ENCODE data around the gene RAB33B.
A peak's percentile ranks its signal among the peaks of the same experiment; 100 is the strongest.

The RAB33B gene

GRCh38 chr4:139488442-139488841 is 34.5 kb downstream of the RAB33B start:
- no peak for TF ChIP-seq CTCF (IDR thresholded peaks at IDR 0.05; ENCODE audit: control insufficient read depth, insufficient read depth, low read depth, low read length, missing control alignments)
- no peak overlapping the region for H3K4me3 ChIP-seq (ENCODE audit: control insufficient read depth, low read depth, low read length)
- DNase-seq (ENCODE audit: low read depth): no peak

- no peak overlapping the region for H3K4me3 ChIP-seq (ENCODE audit: control insufficient read depth, low read depth, low read length)
- no peak for DNase-seq (ENCODE audit: low read depth)
- no peak for TF ChIP-seq CTCF (IDR thresholded peaks at IDR 0.05; ENCODE audit: control insufficient read depth, insufficient read depth, low read depth, low read length, missing control alignments)
Measured at GRCh38 chr4:139489638-139490037, 35.7 kb downstream of the RAB33B start.

- no peak for DNase-seq (ENCODE audit: low read depth)
- no peak for TF ChIP-seq CTCF (IDR thresholded peaks at IDR 0.05; ENCODE audit: control insufficient read depth, insufficient read depth, low read depth, low read length, missing control alignments)
Measured at GRCh38 chr4:139492429-139492828, 38.5 kb downstream of the RAB33B start.

DNA sequence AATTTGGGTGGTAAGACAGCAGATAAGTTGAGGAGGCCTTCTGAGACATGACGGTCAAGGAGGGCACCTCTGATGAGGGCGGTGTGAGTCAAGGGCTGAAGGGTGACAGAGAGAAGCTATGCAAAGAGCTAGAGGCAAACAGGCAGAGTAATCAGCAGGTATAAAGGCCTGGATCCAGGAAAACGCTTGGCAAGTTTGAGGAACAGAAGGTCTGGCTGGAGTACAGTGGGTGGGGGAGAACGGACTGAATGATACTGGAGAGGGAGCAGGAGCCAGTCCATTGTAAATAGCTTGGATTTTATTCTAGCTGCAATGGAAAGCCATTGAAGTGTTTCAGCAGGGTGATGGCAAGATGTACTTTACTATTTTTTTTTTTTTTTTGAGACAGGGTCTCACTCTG is 39.3 kb downstream of the RAB33B start:
- no peak overlapping the region for H3K4me3 ChIP-seq (ENCODE audit: control insufficient read depth, low read depth, low read length)
- DNase-seq (ENCODE audit: low read depth): no peak
- TF ChIP-seq CTCF (IDR thresholded peaks at IDR 0.05; ENCODE audit: control insufficient read depth, insufficient read depth, low read depth, low read length, missing control alignments): no peak

More at GRCh38 chr4:139492429-139492828, 38.5 kb downstream of the RAB33B start:
- H3K4me3 ChIP-seq (ENCODE audit: control insufficient read depth, low read depth, low read length): no peak overlapping the region

- no peak overlapping the region for H3K4me3 ChIP-seq (ENCODE audit: control insufficient read depth, low read depth, low read length)
- DNase-seq (ENCODE audit: low read depth): no peak
- TF ChIP-seq CTCF (IDR thresholded peaks at IDR 0.05; ENCODE audit: control insufficient read depth, insufficient read depth, low read depth, low read length, missing control alignments): no peak
Measured at GRCh38 chr4:139499186-139499585, 45.3 kb downstream of the RAB33B start.

- no peak for TF ChIP-seq CTCF (IDR thresholded peaks at IDR 0.05; ENCODE audit: control insufficient read depth, insufficient read depth, low read depth, low read length, missing control alignments)
- H3K4me3 ChIP-seq (ENCODE audit: control insufficient read depth, low read depth, low read length): no peak overlapping the region
- peak; percentile 14 for DNase-seq (ENCODE audit: low read depth)
Measured at GRCh38 chr4:139501117-139501516, 47.2 kb downstream of the RAB33B start.

DNA sequence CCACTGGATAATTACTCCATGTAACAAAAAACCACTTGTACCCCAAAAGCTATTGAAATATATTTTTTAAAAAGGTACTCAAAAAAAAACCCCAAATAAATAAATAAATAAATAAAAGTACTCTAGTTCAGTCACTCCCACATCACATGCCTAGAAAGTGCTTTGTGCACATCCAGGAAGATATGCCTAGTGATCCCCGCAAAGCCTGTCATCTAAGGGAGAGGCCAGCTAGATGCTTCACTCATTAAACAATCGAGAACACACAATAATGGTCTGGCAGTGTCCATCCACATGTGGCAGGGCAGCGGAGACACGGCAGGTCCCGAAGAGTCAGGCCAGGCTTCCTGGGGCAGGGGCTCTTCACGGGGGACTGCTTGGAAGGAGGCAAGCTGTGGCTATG is 47.6 kb downstream of the RAB33B start:
- H3K4me3 ChIP-seq (ENCODE audit: control insufficient read depth, low read depth, low read length): no peak overlapping the region
- TF ChIP-seq CTCF (IDR thresholded peaks at IDR 0.05; ENCODE audit: control insufficient read depth, insufficient read depth, low read depth, low read length, missing control alignments): no peak
- no peak for DNase-seq (ENCODE audit: low read depth)

All from AG09309 (cell line).